Fibroblast of lung (primary cell): Measurements from ENCODE around the gene NR2E3.

Experiments
- EZH2 ChIP-seq: IDR thresholded peaks from 2 replicates; pipeline ENCODE4 v1.5.1; 2012; ENCODE audit warnings: low read length, control low read depth, mild to moderate bottlenecking; ENCODE audit errors: missing control alignments
- TF ChIP-seq, protein P1 (sequence below), 2 donors: IDR thresholded peaks in 1 of 2; conservative IDR thresholded peaks in 1 of 2; 1 replicate in 1 of 2; 2 replicates in 1 of 2; pipeline ENCODE4 v1.5.1; 2011 to 2012; ENCODE audit warnings: low read length in 2 of 2, control low read depth in 1 of 2, inconsistent platforms in 1 of 2, low read depth in 1 of 2, mild to moderate bottlenecking in 1 of 2

DNA sequence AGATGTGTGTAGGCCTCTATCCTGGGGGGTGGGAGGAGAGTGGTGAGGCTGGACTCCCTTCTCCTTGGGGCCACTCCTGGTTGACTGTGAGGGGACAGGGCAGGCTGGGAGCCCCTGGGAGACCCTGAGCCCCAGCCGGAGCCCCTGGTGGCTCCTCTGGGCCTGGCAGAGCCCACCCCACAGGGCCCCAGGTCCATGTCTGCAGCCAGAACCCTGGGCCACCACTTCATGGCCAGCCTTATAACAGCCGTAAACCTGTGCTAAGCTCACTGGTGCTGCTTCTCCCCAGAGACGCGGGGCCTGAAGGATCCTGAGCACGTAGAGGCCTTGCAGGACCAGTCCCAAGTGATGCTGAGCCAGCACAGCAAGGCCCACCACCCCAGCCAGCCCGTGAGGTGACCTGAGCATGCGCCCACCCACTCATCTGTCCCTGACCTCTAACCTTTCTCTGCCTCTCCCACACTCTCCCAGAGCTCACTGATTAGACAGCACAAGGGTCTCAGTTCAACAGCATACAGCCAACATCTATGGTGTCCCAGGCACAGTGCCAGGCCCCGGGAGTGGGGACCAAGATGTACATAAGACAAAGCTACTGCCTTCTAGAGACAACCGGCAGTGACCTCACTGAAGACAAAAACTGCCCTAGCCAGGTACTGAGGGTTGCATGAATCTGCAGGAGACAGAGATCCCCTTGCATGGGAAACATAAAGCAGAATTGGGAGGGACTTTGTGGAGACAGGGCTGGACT lies 3.5 kb downstream of the NR2E3 start:
- TF ChIP-seq, protein P1, sequence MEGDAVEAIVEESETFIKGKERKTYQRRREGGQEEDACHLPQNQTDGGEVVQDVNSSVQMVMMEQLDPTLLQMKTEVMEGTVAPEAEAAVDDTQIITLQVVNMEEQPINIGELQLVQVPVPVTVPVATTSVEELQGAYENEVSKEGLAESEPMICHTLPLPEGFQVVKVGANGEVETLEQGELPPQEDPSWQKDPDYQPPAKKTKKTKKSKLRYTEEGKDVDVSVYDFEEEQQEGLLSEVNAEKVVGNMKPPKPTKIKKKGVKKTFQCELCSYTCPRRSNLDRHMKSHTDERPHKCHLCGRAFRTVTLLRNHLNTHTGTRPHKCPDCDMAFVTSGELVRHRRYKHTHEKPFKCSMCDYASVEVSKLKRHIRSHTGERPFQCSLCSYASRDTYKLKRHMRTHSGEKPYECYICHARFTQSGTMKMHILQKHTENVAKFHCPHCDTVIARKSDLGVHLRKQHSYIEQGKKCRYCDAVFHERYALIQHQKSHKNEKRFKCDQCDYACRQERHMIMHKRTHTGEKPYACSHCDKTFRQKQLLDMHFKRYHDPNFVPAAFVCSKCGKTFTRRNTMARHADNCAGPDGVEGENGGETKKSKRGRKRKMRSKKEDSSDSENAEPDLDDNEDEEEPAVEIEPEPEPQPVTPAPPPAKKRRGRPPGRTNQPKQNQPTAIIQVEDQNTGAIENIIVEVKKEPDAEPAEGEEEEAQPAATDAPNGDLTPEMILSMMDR (conservative IDR thresholded peaks at IDR 0.05 in 1 of 2, IDR thresholded peaks at IDR 0.05 in 1 of 2; ENCODE audit: low read depth in 1 of 2, low read length in 2 of 2): no peak
- TF ChIP-seq EZH2: no peak
